ENCODE results near the gene MAP3K4.

DNA sequence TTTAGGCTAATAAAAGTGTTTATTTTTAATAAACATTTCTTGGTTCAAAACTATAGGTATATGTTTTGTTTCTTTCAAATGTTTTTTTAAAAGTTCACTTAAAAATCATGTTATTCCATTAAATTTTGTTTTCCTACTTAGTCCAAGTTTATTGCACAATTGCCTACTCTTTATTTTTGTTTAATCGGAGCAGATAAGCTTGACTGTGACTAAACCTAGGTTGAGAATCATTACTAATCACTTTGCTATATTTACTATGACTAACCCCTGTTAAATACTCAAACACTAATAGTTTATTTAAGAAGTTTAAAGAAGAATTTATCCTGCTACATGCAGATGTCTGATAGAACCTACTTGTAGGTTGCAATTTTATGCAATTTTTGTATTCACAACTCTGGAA, 18.8 kb downstream of the MAP3K4 start:
- TF ChIP-seq POLR2A (IDR thresholded peaks at IDR 0.05; ENCODE audit: low read depth, low read length) (no peak), TAF1 (IDR thresholded peaks at IDR 0.05; ENCODE audit: low read depth, low read length) (no peak), POLR2AphosphoS5 (IDR thresholded peaks at IDR 0.05; ENCODE audit: low read depth, low read length) (no peak)
